GM12878 (cell line): ENCODE results near the gene ATP5F1D. TPM values are rescaled to one million over a fixed set of nuclear protein-coding genes. Genes with fewer than 3 reads are reported as not detected.

Source experiments
- ATAC-seq: fragments of 200-7000 bp; cut with Tn5 transposase; 3 replicates; pipeline ENCODE4 v1.9.1; 2020; ENCODE audit warnings: mild to moderate bottlenecking, moderate library complexity
- BruUV-seq: library from RNA; stranded (reverse); fragments of 400-500 nt; replicated peaks from 2 replicates; lab custom pipeline; 2021; lab: Mats Ljungman, UMichigan
- CTCF ChIA-PET: fragments of 300-600 bp; sonication (Branson Sonifier 250); formaldehyde crosslinking; extraction: SDS; loops from one replicate; lab custom pipeline; 2021; ENCODE audit warnings: inconsistent platforms; lab: Yijun Ruan, JAX
- POLR2A ChIA-PET: fragments of 350-600 bp; formaldehyde crosslinking; extraction: SDS; loops from one replicate; lab custom pipeline; 2021; ENCODE audit warnings: inconsistent platforms; lab: Charles Lee
- RAD21 ChIA-PET: fragments of 300-600 bp; sonication (Branson Sonifier 250); formaldehyde crosslinking; loops from one replicate; lab custom pipeline; 2023; ENCODE audit warnings: antibody characterized with exemption; ENCODE audit not compliant: unreplicated experiment; lab: Charles Lee
- SMC1A ChIA-PET: fragments of 300-600 bp; sonication (Branson Sonifier 250); formaldehyde crosslinking; loops from one replicate; lab custom pipeline; 2023; ENCODE audit not compliant: unreplicated experiment, uncharacterized antibody; lab: Charles Lee
- DNase-seq: peaks from one replicate; pipeline ENCODE4 v3.0.0-alpha.2; 2011; ENCODE audit warnings: low read depth, low spot score
- FAIRE-seq: peaks from 3 replicates; lab custom pipeline; 2011; peaks lifted over from hg19 to GRCh38; lab: Jason Lieb, UNC
- H2AFZ ChIP-seq: 2 replicates; pipeline ENCODE4 v1.6.0; 2011; ENCODE audit warnings: low read depth, low read length, control low read depth; ENCODE audit not compliant: control insufficient read depth
- H3K27ac ChIP-seq: 2 replicates; pipeline ENCODE4 v1.5.1; 2011; ENCODE audit warnings: control low read depth; ENCODE audit not compliant: control insufficient read depth, insufficient read depth
- H3K27me3 ChIP-seq, 2 experiments: replicated peaks in 1 of 2; 2 replicates each; pipeline versions ENCODE4 v1.6.0 to v1.6.1; 2011; ENCODE audit warnings: low read length in 1 of 2; ENCODE audit not compliant: control insufficient read depth in 2 of 2, insufficient read depth in 2 of 2
- H3K36me3 ChIP-seq, 2 experiments: 2 replicates each; pipeline ENCODE4 v1.5.1; 2011; ENCODE audit warnings: low read length in 1 of 2; ENCODE audit not compliant: control insufficient read depth in 2 of 2, insufficient read depth in 2 of 2
- H3K4me1 ChIP-seq: 2 replicates; pipeline ENCODE4 v1.6.1; 2011; ENCODE audit warnings: mild to moderate bottlenecking, low read length, moderate library complexity, mixed read lengths; ENCODE audit not compliant: control insufficient read depth, insufficient read depth
- H3K4me2 ChIP-seq: 2 replicates; pipeline ENCODE4 v1.6.0; 2011; ENCODE audit warnings: control low read depth; ENCODE audit not compliant: control insufficient read depth, insufficient read depth
- H3K4me3 ChIP-seq: fragments of 200-600 bp; sonication (generic); 2 replicates; pipeline ENCODE4 v1.5.1; 2016
- H3K79me2 ChIP-seq: 2 replicates; pipeline ENCODE4 v1.6.0; 2011; ENCODE audit warnings: low read length; ENCODE audit not compliant: control insufficient read depth, insufficient read depth
- H3K9ac ChIP-seq: 2 replicates; pipeline ENCODE4 v1.8.0; 2011; ENCODE audit warnings: low read length, control low read depth, mixed read lengths; ENCODE audit not compliant: control insufficient read depth, insufficient read depth
- H3K9me3 ChIP-seq: replicated peaks from 3 replicates; pipeline ENCODE4 v1.5.1; 2011; ENCODE audit warnings: mild to moderate bottlenecking, low read length; ENCODE audit not compliant: control insufficient read depth, insufficient read depth
- H4K20me1 ChIP-seq: 2 replicates; pipeline ENCODE4 v1.6.0; 2011; ENCODE audit not compliant: control insufficient read depth, insufficient read depth
- MYC ChIP-seq: IDR thresholded peaks from 2 replicates; pipeline ENCODE4 v1.6.1; 2011; ENCODE audit warnings: mild to moderate bottlenecking, low read length, moderate library complexity, inconsistent platforms; ENCODE audit not compliant: insufficient read depth, insufficient replicate concordance, insufficient read length, severe bottlenecking
- PML ChIP-seq: IDR thresholded peaks from 2 replicates; pipeline ENCODE4 v1.6.1; 2012; ENCODE audit warnings: low read length, inconsistent platforms
- ZNF217 ChIP-seq: fragments of 450-650 bp; IDR thresholded peaks from 2 replicates; pipeline ENCODE4 v1.6.1; 2017; ENCODE audit warnings: antibody characterized with exemption, mild to moderate bottlenecking
- WGBS: methylation state at CpG from one replicate; pipeline ENCODE4 v1.1.6; 2016; ENCODE audit warnings: low lambda C conversion rate; ENCODE audit not compliant: insufficient replicate concordance, insufficient coverage; ENCODE audit errors: missing lambda C conversion rate; 5-methylcytosine and 5-hydroxymethylcytosine counted together
- in situ Hi-C: fragments of 300-500 bp; cut with MboI; formaldehyde crosslinking; loops from 9 replicates; pipeline ENCODE4 v1.14.3; 2018; ENCODE audit warnings: mixed read lengths
- intact Hi-C: fragments of 100-400 bp; cut with micrococcal nuclease; formaldehyde crosslinking; loops from one replicate; pipeline ENCODE4 v1.14.2; 2022; ENCODE audit not compliant: unreplicated experiment
- polyA plus RNA-seq, 11 experiments: library from polyadenylated mRNA; depleted of rRNA in 4 of 11; unstranded in 6 of 11; stranded (reverse) in 5 of 11; fragments of >200 nt; fragmentation: Nextera tagmentation in 4 of 11; fragmentation: Illumina TruSeq in 1 of 11; extraction: Ambion mirVana in 4 of 11; extraction: Trizol in 1 of 11; gene quantifications; 1 replicate in 1 of 11; 2 replicates in 10 of 11; pipeline versions ENCODE4 v1.2.1 to v1.2.3, GENCODE V29; 2011 to 2016; ENCODE audit warnings: inconsistent platforms in 2 of 11, missing spikeins in 2 of 11, low read depth in 1 of 11
- total RNA-seq, 4 experiments: library from RNA; depleted of rRNA in 3 of 4; stranded (reverse); fragments of >200 nt in 3 of 4; fragmentation: Illumina TruSeq in 1 of 4; extraction: Trizol in 1 of 4; gene quantifications; 2 replicates each; pipeline versions ENCODE4 v1.2.1 to v1.2.3, GENCODE V29; 2013 to 2021
- TF ChIP-seq, protein P1 (sequence below): fragments of 450-650 bp; IDR thresholded peaks from 2 replicates; pipeline ENCODE4 v1.6.1; 2017; ENCODE audit warnings: borderline replicate concordance
- TF ChIP-seq, protein P2 (sequence below): IDR thresholded peaks from 2 replicates; pipeline ENCODE4 v1.6.1; 2012; ENCODE audit warnings: low read depth, low read length, improper control_type of control experiment
- TF ChIP-seq, protein P3 (sequence below): fragments of 450-650 bp; IDR thresholded peaks from 2 replicates; pipeline ENCODE4 v1.6.1; 2016; ENCODE audit warnings: mild to moderate bottlenecking, moderate library complexity, borderline replicate concordance

The ATP5F1D gene
- total and polyA plus RNA-seq, 10 of the 15 experiments (the other 5 are each of a cell fraction or from before 2014, with no cell fraction given): 7.2 to 357 (median 49.5) TPM

DNA sequence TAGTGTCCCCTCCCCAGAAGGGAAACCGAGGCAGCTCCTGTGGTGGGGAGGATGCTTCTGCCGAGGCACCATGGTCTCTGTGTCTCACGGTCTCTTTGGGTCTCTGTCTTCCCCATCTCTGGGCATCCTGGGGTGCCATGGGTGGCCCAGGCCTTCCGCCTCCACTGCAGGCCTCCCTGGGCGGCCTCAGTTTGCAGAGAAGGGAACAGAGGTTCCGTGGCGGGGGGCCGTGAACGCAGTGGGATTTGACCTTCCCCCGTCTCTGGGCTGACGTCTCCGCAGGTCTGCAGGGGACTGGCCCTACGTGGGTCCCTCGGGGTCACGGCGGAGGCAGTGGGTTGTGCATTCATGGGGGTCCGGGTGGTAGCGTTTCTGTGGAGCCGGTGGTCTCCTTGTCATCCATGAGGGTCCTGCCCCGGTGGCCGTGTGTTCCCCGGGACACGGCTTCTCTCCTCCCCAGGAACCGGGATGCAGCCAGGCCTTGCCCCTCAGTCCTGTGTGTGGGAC lies 48.7 kb downstream of the ATP5F1D start:
- no peak overlapping the region for H3K4me2 ChIP-seq
- ChIA-PET CTCF (no interaction called here), POLR2A (interaction anchor here (0.5 kb wide), 1 partner anchor 21 kb away, joined by 3 read pairs; the partner anchor contains the start of gene CIRBP), SMC1A (no interaction called here), RAD21 (interaction anchor here (0.5 kb wide), 1 partner anchor 154 kb away, joined by 3 read pairs; no protein-coding TSS in a partner anchor)
- H3K9me3 ChIP-seq: no peaks in the 10 kb centered on the region
- no peaks in the 10 kb centered on the region for H3K79me2 ChIP-seq
- ATAC-seq (no peak), DNase-seq (no peak), FAIRE-seq (no peak)
- H2AFZ ChIP-seq: no peak overlapping the region
- no peak for TF ChIP-seq PML
- no peaks in the 10 kb centered on the region for H4K20me1 ChIP-seq
- WGBS: 52% methylated on average over 24 of the region's 24 CpGs
- no peak overlapping the region for H3K9ac ChIP-seq
- no peak overlapping the region for H3K27ac ChIP-seq
- H3K36me3 ChIP-seq: no peaks in the 10 kb centered on the region
- no TSS peak for BruUV-seq
- no peak overlapping the region for H3K4me3 ChIP-seq
- intact Hi-C loops: no loop called here
- H3K27me3 ChIP-seq: peaks cover 5 to 7% of the 10 kb centered on the region in 2 experiments; a peak in 3 of 4 replicates
- in situ Hi-C loops: no loop called here
- peaks cover 16% of the 10 kb centered on the region for H3K4me1 ChIP-seq

DNA sequence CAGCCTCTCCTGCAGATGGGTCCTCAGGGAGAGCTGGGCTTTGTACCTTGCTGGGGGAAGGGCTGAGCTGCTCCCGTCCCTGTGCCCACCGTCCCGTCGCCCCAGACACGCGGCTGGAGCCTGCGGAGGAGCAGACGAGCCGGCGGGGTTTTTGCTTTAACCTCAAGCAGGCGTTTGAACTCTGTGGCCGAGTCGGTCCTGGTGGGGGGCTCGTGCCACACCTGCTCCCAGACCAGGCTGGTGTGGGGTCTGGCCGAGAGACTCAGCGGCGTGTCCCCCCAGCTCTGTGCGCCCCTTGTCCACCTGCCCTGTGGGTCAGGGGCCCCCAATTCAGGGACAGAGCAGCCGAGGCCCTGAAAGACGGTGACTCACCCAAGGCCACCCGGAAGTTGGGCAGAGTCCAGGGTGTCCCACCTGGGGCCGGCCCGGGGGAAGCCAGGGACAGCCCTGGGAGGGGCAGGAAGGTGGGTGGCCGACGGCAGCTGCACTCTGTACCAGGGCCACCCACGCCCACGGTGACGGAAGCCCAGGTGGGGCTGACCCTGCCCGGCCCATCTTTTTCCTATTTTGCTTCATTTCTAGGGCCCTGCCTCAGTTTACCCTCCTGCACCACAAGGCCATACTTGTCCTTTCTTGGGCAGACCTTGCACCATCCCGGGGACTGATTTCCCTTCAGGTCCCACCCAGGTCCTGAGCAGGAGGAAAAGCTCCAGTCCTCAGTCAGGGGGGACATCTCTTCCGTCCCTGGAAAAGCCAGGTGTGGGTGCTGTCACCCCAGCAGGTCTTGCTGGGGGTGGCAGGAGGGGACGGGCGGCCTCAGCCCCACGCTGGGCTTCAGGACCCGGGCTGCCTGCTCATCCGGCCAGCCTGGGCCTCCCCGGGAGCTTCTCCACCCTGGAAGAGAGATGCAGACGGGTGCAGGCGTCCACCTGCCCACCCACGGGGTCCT lies 49.4 kb downstream of the ATP5F1D start:
- peaks cover 5 to 7% of the 10 kb centered on the region in 2 experiments; a peak in 2 of 4 replicates for H3K27me3 ChIP-seq
- in situ Hi-C loops: no loop called here
- ChIA-PET POLR2A (interaction anchor here (0.5 to 0.6 kb wide), 2 partner anchors 97 to 998 kb away, joined by 3 read pairs; no protein-coding TSS in a partner anchor), CTCF (interaction anchor here (1.3 kb wide), 1 partner anchor 47 kb away, joined by 3 read pairs; no protein-coding TSS in a partner anchor), RAD21 (interaction anchor here (0.5 kb wide), 1 partner anchor 154 kb away, joined by 3 read pairs; no protein-coding TSS in a partner anchor), SMC1A (interaction anchor here (0.8 kb wide), 1 partner anchor 73 kb away, joined by 3 read pairs; no protein-coding TSS in a partner anchor)
- ATAC-seq (no peak), DNase-seq (no peak), FAIRE-seq (no peak)
- H3K4me3 ChIP-seq: no peak overlapping the region; the same call in 1 of the 2 replicates
- H3K27ac ChIP-seq: no peak overlapping the region
- intact Hi-C loops: no loop called here
- WGBS: 32% methylated on average over 40 of the region's 40 CpGs
- H3K36me3 ChIP-seq: no peaks in the 10 kb centered on the region
- H2AFZ ChIP-seq: no peak overlapping the region
- H3K9ac ChIP-seq: no peak overlapping the region
- peaks cover 16% of the 10 kb centered on the region for H3K4me1 ChIP-seq
- no peaks in the 10 kb centered on the region for H4K20me1 ChIP-seq
- H3K9me3 ChIP-seq: no peaks in the 10 kb centered on the region
- no peaks in the 10 kb centered on the region for H3K79me2 ChIP-seq
- no peak overlapping the region; the same call in 1 of the 2 replicates for H3K4me2 ChIP-seq
- no TSS peak for BruUV-seq
- TF ChIP-seq ZNF217 (no peak), MYC (no peak)
- TF ChIP-seq, protein P1, sequence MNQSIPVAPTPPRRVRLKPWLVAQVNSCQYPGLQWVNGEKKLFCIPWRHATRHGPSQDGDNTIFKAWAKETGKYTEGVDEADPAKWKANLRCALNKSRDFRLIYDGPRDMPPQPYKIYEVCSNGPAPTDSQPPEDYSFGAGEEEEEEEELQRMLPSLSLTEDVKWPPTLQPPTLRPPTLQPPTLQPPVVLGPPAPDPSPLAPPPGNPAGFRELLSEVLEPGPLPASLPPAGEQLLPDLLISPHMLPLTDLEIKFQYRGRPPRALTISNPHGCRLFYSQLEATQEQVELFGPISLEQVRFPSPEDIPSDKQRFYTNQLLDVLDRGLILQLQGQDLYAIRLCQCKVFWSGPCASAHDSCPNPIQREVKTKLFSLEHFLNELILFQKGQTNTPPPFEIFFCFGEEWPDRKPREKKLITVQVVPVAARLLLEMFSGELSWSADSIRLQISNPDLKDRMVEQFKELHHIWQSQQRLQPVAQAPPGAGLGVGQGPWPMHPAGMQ: no peak
- TF ChIP-seq, protein P2, sequence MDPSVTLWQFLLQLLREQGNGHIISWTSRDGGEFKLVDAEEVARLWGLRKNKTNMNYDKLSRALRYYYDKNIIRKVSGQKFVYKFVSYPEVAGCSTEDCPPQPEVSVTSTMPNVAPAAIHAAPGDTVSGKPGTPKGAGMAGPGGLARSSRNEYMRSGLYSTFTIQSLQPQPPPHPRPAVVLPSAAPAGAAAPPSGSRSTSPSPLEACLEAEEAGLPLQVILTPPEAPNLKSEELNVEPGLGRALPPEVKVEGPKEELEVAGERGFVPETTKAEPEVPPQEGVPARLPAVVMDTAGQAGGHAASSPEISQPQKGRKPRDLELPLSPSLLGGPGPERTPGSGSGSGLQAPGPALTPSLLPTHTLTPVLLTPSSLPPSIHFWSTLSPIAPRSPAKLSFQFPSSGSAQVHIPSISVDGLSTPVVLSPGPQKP: no peak
- TF ChIP-seq, protein P3, sequence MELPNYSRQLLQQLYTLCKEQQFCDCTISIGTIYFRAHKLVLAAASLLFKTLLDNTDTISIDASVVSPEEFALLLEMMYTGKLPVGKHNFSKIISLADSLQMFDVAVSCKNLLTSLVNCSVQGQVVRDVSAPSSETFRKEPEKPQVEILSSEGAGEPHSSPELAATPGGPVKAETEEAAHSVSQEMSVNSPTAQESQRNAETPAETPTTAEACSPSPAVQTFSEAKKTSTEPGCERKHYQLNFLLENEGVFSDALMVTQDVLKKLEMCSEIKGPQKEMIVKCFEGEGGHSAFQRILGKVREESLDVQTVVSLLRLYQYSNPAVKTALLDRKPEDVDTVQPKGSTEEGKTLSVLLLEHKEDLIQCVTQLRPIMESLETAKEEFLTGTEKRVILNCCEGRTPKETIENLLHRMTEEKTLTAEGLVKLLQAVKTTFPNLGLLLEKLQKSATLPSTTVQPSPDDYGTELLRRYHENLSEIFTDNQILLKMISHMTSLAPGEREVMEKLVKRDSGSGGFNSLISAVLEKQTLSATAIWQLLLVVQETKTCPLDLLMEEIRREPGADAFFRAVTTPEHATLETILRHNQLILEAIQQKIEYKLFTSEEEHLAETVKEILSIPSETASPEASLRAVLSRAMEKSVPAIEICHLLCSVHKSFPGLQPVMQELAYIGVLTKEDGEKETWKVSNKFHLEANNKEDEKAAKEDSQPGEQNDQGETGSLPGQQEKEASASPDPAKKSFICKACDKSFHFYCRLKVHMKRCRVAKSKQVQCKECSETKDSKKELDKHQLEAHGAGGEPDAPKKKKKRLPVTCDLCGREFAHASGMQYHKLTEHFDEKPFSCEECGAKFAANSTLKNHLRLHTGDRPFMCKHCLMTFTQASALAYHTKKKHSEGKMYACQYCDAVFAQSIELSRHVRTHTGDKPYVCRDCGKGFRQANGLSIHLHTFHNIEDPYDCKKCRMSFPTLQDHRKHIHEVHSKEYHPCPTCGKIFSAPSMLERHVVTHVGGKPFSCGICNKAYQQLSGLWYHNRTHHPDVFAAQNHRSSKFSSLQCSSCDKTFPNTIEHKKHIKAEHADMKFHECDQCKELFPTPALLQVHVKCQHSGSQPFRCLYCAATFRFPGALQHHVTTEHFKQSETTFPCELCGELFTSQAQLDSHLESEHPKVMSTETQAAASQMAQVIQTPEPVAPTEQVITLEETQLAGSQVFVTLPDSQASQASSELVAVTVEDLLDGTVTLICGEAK: no peak
